SK-N-SH treated with all-trans-retinoic acid at 6 μM for 48 hours (cell line): ENCODE measurements around the gene MZB1.
"Not testable (repeated sequence)": the region's sequence is repeated elsewhere in the genome, so short reads cannot be mapped to it uniquely, and the experiment has no call there.

Experiments
- ATAC-seq: fragments of 200-7000 bp; cut with Tn5 transposase; 3 replicates; pipeline ENCODE4 v1.9.1; 2020; ENCODE audit warnings: mild to moderate bottlenecking, moderate library complexity
- ARNTL ChIP-seq: fragments of 450-650 bp; formaldehyde crosslinking; IDR thresholded peaks from 2 replicates; pipeline ENCODE4 v1.5.0; 2020; ENCODE audit warnings: low read depth, mild to moderate bottlenecking, moderate library complexity, borderline replicate concordance
- BACH2 ChIP-seq: fragments of 250-450 bp; sonication (Bioruptor Pico); IDR thresholded peaks from 2 replicates; pipeline ENCODE4 v1.9.0; 2021; ENCODE audit warnings: mild to moderate bottlenecking, borderline replicate concordance
- CREB5 ChIP-seq: fragments of 250-450 bp; sonication (Bioruptor Pico); IDR thresholded peaks from 2 replicates; pipeline ENCODE4 v1.5.1; 2020; ENCODE audit warnings: low read depth, mild to moderate bottlenecking, moderate library complexity
- CSDC2 ChIP-seq: fragments of 250-450 bp; sonication (Bioruptor Pico); IDR thresholded peaks from 2 replicates; pipeline ENCODE4 v1.5.0; 2020; ENCODE audit warnings: mild to moderate bottlenecking, moderate library complexity
- ESRRG ChIP-seq: fragments of 250-450 bp; sonication (Bioruptor Pico); IDR thresholded peaks from 2 replicates; pipeline ENCODE4 v1.6.1; 2021; ENCODE audit warnings: mild to moderate bottlenecking
- GLIS3 ChIP-seq: fragments of 250-450 bp; sonication (Bioruptor Pico); IDR thresholded peaks from 2 replicates; pipeline ENCODE4 v1.5.0; 2020; ENCODE audit warnings: mild to moderate bottlenecking, moderate library complexity
- ISL1 ChIP-seq: fragments of 250-450 bp; sonication (Bioruptor Pico); IDR thresholded peaks from 2 replicates; pipeline ENCODE4 v2.1.2; 2022; ENCODE audit warnings: mild to moderate bottlenecking, moderate library complexity
- OSR1 ChIP-seq: fragments of 250-450 bp; sonication (Bioruptor Pico); IDR thresholded peaks from 2 replicates; pipeline ENCODE4 v1.8.0; 2022; ENCODE audit warnings: moderate library complexity, mild to moderate bottlenecking, inconsistent platforms
- POU6F1 ChIP-seq: fragments of 250-450 bp; sonication (Bioruptor Pico); IDR thresholded peaks from 2 replicates; pipeline ENCODE4 v1.8.0; 2021; ENCODE audit warnings: low read depth, mild to moderate bottlenecking, moderate library complexity, borderline replicate concordance
- PPARA ChIP-seq: fragments of 250-450 bp; sonication (Bioruptor Pico); IDR thresholded peaks from 2 replicates; pipeline ENCODE4 v1.5.0; 2020; ENCODE audit warnings: mild to moderate bottlenecking, borderline replicate concordance
- SNAI2 ChIP-seq: fragments of 250-450 bp; sonication (Bioruptor Pico); IDR thresholded peaks from 2 replicates; pipeline ENCODE4 v1.5.0; 2020; ENCODE audit warnings: mild to moderate bottlenecking, moderate library complexity
- TCF4 ChIP-seq: fragments of 250-450 bp; sonication (Bioruptor Pico); IDR thresholded peaks from 2 replicates; pipeline ENCODE4 v1.8.0; 2021; ENCODE audit warnings: mild to moderate bottlenecking, moderate library complexity, borderline replicate concordance
- TOX ChIP-seq: fragments of 250-450 bp; sonication (Bioruptor Pico); IDR thresholded peaks from 2 replicates; pipeline ENCODE4 v1.8.0; 2021; ENCODE audit warnings: mild to moderate bottlenecking, moderate library complexity, borderline replicate concordance
- TSHZ2 ChIP-seq: fragments of 250-450 bp; sonication (Bioruptor Pico); IDR thresholded peaks from 2 replicates; pipeline ENCODE4 v1.5.0; 2020; ENCODE audit warnings: mild to moderate bottlenecking, moderate library complexity
- ZFP3 ChIP-seq: fragments of 250-450 bp; sonication (Bioruptor Pico); IDR thresholded peaks from 2 replicates; pipeline ENCODE4 v1.5.0; 2020; ENCODE audit warnings: mild to moderate bottlenecking, moderate library complexity
- ZFP30 ChIP-seq: fragments of 450-650 bp; formaldehyde crosslinking; IDR thresholded peaks from 2 replicates; pipeline ENCODE4 v1.5.0; 2022; ENCODE audit warnings: mild to moderate bottlenecking, moderate library complexity
- ZNF70 ChIP-seq: fragments of 450-650 bp; formaldehyde crosslinking; IDR thresholded peaks from 2 replicates; pipeline ENCODE4 v1.5.0; 2020; ENCODE audit warnings: mild to moderate bottlenecking, moderate library complexity
- ZNF8 ChIP-seq: fragments of 450-650 bp; formaldehyde crosslinking; IDR thresholded peaks from 2 replicates; pipeline ENCODE4 v1.5.0; 2020; ENCODE audit warnings: mild to moderate bottlenecking, moderate library complexity
- TF ChIP-seq, protein P1 (sequence below): fragments of 250-450 bp; sonication (Bioruptor Pico); IDR thresholded peaks from 2 replicates; pipeline ENCODE4 v1.5.1; 2021; ENCODE audit warnings: mild to moderate bottlenecking, moderate library complexity
- TF ChIP-seq, protein P2 (sequence below): fragments of 250-450 bp; sonication (Bioruptor Pico); IDR thresholded peaks from 2 replicates; pipeline ENCODE4 v1.8.0; 2020; ENCODE audit warnings: mild to moderate bottlenecking, moderate library complexity, borderline replicate concordance

MZB1 gene

GRCh38 chr5:139387611-139388197 lies 2.0 kb downstream of the MZB1 start (continued):
- TF ChIP-seq CSDC2 (CRISPR knock-in tag): no peak
- TF ChIP-seq ZNF70 (CRISPR knock-in tag): no peak
- no peak for TF ChIP-seq ZFP3 (CRISPR knock-in tag)

DNA sequence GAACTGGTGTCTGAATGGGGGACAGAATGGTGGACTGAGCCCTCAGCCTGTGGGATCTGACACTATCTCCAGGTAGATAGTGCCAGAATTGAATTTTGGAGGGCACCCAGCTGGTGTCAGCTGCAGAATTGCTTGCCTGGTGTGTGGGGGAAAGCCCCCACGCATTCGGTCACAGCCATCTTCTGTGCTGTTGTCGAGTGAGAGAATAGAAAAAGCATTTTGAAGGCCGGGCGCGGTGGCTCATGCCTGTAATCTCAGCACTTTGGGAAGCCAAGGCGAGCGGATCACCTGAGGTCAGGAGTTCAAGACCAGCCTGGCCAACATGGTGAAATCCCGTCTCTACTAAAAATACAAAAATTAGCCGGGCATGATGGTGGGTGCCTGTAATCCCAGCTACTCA lies 2.8 kb downstream of the MZB1 start:
- ATAC-seq: not testable (repeated sequence)

DNA sequence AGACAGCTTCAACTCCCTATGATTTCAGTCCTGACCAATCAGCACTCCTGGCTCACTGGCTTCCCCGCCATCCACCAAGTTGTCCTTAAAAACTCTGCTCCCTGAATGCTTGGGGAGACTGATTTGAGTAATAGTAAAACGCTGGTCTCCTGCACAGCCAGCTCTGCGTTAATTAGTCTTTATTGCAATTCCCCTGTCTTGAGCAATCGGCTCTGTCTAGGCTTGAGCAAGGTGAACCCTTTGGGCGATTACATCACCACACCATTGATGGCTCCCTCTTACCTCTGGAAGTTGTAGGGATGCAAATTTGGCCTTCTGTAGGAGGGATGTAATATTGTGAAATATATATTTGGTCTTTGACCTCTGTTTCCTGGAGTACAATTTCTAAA lies 3.7 kb downstream of the MZB1 start:
- no peak for ATAC-seq
- TF ChIP-seq ISL1 (CRISPR knock-in tag) (no peak), BACH2 (CRISPR knock-in tag) (no peak), GLIS3 (no peak), POU6F1 (CRISPR knock-in tag) (no peak), ARNTL (CRISPR knock-in tag) (no peak), TSHZ2 (CRISPR knock-in tag) (no peak), ZFP3 (CRISPR knock-in tag) (no peak), SNAI2 (CRISPR knock-in tag) (no peak), TCF4 (CRISPR knock-in tag) (no peak), CREB5 (CRISPR knock-in tag) (no peak), TOX (CRISPR knock-in tag) (no peak), ZFP30 (CRISPR knock-in tag) (no peak), ZNF8 (no peak), ZNF70 (CRISPR knock-in tag) (no peak), PPARA (CRISPR knock-in tag) (no peak), CSDC2 (CRISPR knock-in tag) (no peak), OSR1 (CRISPR knock-in tag) (no peak), ESRRG (no peak)
- TF ChIP-seq, protein P1, sequence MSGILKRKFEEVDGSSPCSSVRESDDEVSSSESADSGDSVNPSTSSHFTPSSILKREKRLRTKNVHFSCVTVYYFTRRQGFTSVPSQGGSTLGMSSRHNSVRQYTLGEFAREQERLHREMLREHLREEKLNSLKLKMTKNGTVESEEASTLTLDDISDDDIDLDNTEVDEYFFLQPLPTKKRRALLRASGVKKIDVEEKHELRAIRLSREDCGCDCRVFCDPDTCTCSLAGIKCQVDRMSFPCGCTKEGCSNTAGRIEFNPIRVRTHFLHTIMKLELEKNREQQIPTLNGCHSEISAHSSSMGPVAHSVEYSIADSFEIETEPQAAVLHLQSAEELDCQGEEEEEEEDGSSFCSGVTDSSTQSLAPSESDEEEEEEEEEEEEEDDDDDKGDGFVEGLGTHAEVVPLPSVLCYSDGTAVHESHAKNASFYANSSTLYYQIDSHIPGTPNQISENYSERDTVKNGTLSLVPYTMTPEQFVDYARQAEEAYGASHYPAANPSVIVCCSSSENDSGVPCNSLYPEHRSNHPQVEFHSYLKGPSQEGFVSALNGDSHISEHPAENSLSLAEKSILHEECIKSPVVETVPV: no peak
- TF ChIP-seq, protein P2, sequence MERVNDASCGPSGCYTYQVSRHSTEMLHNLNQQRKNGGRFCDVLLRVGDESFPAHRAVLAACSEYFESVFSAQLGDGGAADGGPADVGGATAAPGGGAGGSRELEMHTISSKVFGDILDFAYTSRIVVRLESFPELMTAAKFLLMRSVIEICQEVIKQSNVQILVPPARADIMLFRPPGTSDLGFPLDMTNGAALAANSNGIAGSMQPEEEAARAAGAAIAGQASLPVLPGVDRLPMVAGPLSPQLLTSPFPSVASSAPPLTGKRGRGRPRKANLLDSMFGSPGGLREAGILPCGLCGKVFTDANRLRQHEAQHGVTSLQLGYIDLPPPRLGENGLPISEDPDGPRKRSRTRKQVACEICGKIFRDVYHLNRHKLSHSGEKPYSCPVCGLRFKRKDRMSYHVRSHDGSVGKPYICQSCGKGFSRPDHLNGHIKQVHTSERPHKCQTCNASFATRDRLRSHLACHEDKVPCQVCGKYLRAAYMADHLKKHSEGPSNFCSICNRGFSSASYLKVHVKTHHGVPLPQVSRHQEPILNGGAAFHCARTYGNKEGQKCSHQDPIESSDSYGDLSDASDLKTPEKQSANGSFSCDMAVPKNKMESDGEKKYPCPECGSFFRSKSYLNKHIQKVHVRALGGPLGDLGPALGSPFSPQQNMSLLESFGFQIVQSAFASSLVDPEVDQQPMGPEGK: no peak
